GM18499 (cell line): Measurements from ENCODE around the gene DRC7.

ENCODE experiments used
- ATAC-seq: cut with Tn5 transposase; IDR thresholded peaks from one replicate; pipeline ENCODE4 v1.9.1; 2021; ENCODE audit warnings: moderate number of reproducible peaks; ENCODE audit not compliant: insufficient read depth, unreplicated experiment

The DRC7 gene

GRCh38 chr16:57747496-57747895, 52.9 kb downstream of the DRC7 start:
- no peak for ATAC-seq

GRCh38 chr16:57747996-57748395, 53.4 kb downstream of the DRC7 start:
- ATAC-seq: no peak

- ATAC-seq: no peak
Observed at GRCh38 chr16:57748596-57748995, 54.0 kb downstream of the DRC7 start.

- no peak for ATAC-seq
Observed at GRCh38 chr16:57749101-57749692, 54.6 kb downstream of the DRC7 start.

GRCh38 chr16:57749856-57750452, 55.3 kb downstream of the DRC7 start:
- ATAC-seq: no peak

- no peak for ATAC-seq
Observed at GRCh38 chr16:57750796-57751538, 56.4 kb downstream of the DRC7 start.

- no peak for ATAC-seq
Observed at GRCh38 chr16:57751539-57752202, 57.1 kb downstream of the DRC7 start.

- ATAC-seq: no peak
Observed at GRCh38 chr16:57752203-57752580, 57.6 kb downstream of the DRC7 start.

GRCh38 chr16:57752581-57753447, 58.2 kb downstream of the DRC7 start:
- ATAC-seq: no peak

- ATAC-seq: no peak
Observed at GRCh38 chr16:57753448-57754353, 59.1 kb downstream of the DRC7 start.

GRCh38 chr16:57754354-57755060, 59.9 kb downstream of the DRC7 start:
- no peak for ATAC-seq

- no peak for ATAC-seq
Observed at GRCh38 chr16:57755061-57755684, 60.6 kb downstream of the DRC7 start.

GRCh38 chr16:57755726-57756423, 61.3 kb downstream of the DRC7 start:
- ATAC-seq: no peak

- no peak for ATAC-seq
Observed at GRCh38 chr16:57756424-57757325, 62.1 kb downstream of the DRC7 start.

- peak; percentile 87 for ATAC-seq
Observed at GRCh38 chr16:57757326-57757786, 62.8 kb downstream of the DRC7 start.

GRCh38 chr16:57757883-57758282, 63.3 kb downstream of the DRC7 start:
- ATAC-seq: no peak
